Breast epithelium (tissue), 3 donors: Measurements from ENCODE around the gene FOXC1.

Experiments
- CTCF ChIP-seq, 3 donors: fragments of 450-650 bp; IDR thresholded peaks; one replicate each; pipeline ENCODE4 v1.5.1; 2016 to 2017; ENCODE audit warnings: antibody characterized with exemption in 3 of 3, mild to moderate bottlenecking in 3 of 3, moderate library complexity in 3 of 3
- POLR2AphosphoS5 ChIP-seq, 3 donors: sonication (generic); formaldehyde crosslinking; IDR thresholded peaks; one replicate each; pipeline ENCODE4 v1.6.1; 2017; ENCODE audit warnings: antibody characterized with exemption in 3 of 3

DNA sequence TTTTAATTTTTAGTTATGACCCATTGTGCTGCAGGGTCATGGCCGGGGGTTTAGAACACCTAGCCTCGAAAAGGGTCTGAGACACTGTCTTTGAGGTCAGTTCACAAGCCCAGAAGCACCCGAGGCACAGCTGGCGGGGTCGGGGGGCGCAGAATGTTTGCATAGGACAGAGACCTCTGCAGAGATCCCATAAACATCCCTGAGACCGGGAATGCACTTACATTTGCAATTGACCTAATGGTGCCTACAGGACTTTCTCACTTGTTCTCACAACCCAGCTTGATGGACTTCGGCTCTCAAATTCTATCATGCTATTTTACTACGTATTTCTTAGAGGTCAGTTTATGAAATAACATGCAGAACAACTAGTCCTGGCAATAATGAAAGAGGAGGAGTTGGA lies 33.5 kb upstream of the FOXC1 start:
- TF ChIP-seq CTCF (IDR thresholded peaks at IDR 0.05): no peak
- no peak for TF ChIP-seq POLR2AphosphoS5 (IDR thresholded peaks at IDR 0.05)
